SK-N-SH (cell line): ENCODE measurements around the gene CEP55. TPM values are rescaled to one million over a fixed set of nuclear protein-coding genes. Genes with fewer than 3 reads are reported as not detected.

ENCODE experiments used
- CTCF ChIA-PET: fragments of 300-600, 350-600 bp; formaldehyde crosslinking; extraction: SDS; loops from one replicate; lab custom pipeline; 2021; lab: Yijun Ruan, JAX
- POLR2A ChIA-PET: fragments of 350-600 bp; sonication (Branson Sonifier 250); formaldehyde crosslinking; extraction: SDS; loops from one replicate; lab custom pipeline; 2020; ENCODE audit warnings: antibody characterized with exemption, inconsistent platforms; lab: Yijun Ruan, JAX
- DNase-seq: peaks from one replicate; pipeline ENCODE4 v3.0.0; 2012
- H2AFZ ChIP-seq: fragments of 200-600 bp; sonication (generic); 2 replicates; pipeline ENCODE4 v1.8.1; 2016; ENCODE audit warnings: antibody characterized with exemption, mild to moderate bottlenecking, low read depth
- H3F3A ChIP-seq: fragments of 200-600 bp; sonication (generic); replicated peaks from 2 replicates; pipeline ENCODE3; 2016; ENCODE audit warnings: antibody characterized with exemption, mild to moderate bottlenecking; ENCODE audit not compliant: insufficient read depth
- H3K27ac ChIP-seq, 2 experiments: fragments of 200-500 bp in 1 of 2; fragments of 200-600 bp in 1 of 2; sonication (Bioruptor generic) in 1 of 2; sonication (generic), shearing (Covaris generic) in 1 of 2; 2 replicates each; pipeline versions ENCODE4 v1.5.1 to v1.6.1; 2014 to 2016; ENCODE audit warnings: low read depth in 2 of 2, inconsistent platforms in 1 of 2, low read length in 1 of 2, mild to moderate bottlenecking in 1 of 2, mixed read lengths in 1 of 2
- H3K27me3 ChIP-seq: fragments of 200-600 bp; sonication (generic), shearing (Covaris generic); 2 replicates; pipeline ENCODE4 v1.6.1; 2016; ENCODE audit warnings: mixed run types; ENCODE audit not compliant: insufficient read depth
- H3K36me3 ChIP-seq, 2 experiments: fragments of 200-500 bp in 1 of 2; fragments of 200-600 bp in 1 of 2; sonication (Bioruptor generic) in 1 of 2; sonication (generic) in 1 of 2; replicated peaks in 1 of 2; 2 replicates each; pipeline versions ENCODE3 to v1.5.1; 2014 to 2016; ENCODE audit warnings: low read length in 1 of 2, mild to moderate bottlenecking in 1 of 2; ENCODE audit not compliant: insufficient read depth in 2 of 2, control insufficient read depth in 1 of 2
- H3K4me1 ChIP-seq, 2 experiments: fragments of 200-500 bp in 1 of 2; fragments of 200-600 bp in 1 of 2; sonication (Bioruptor generic) in 1 of 2; sonication (generic), shearing (Covaris generic) in 1 of 2; 2 replicates each; pipeline versions ENCODE4 v1.5.1 to v1.6.1; 2014 to 2016; ENCODE audit warnings: low read depth in 1 of 2, low read length in 1 of 2, mixed run types in 1 of 2; ENCODE audit not compliant: insufficient read depth in 2 of 2, control insufficient read depth in 1 of 2
- H3K4me2 ChIP-seq: fragments of 200-600 bp; sonication (generic), shearing (Covaris generic); 2 replicates; pipeline ENCODE4 v1.6.1; 2017; ENCODE audit warnings: mixed run types
- H3K4me3 ChIP-seq, 2 experiments: fragments of 200-500 bp in 1 of 2; fragments of 200-600 bp in 1 of 2; sonication (Bioruptor generic) in 1 of 2; sonication (generic), shearing (Covaris generic) in 1 of 2; 2 replicates each; pipeline versions ENCODE4 v1.5.1 to v1.8.1; 2014 to 2016; ENCODE audit warnings: low read depth in 2 of 2, inconsistent platforms in 1 of 2, low read length in 1 of 2, mild to moderate bottlenecking in 1 of 2, mixed read lengths in 1 of 2, moderate library complexity in 1 of 2
- H3K79me2 ChIP-seq: fragments of 200-600 bp; sonication (generic); 2 replicates; pipeline ENCODE4 v1.8.1; 2017; ENCODE audit warnings: mild to moderate bottlenecking; ENCODE audit not compliant: insufficient read depth
- H3K9ac ChIP-seq: fragments of 200-600 bp; sonication (generic); 2 replicates; pipeline ENCODE4 v1.6.1; 2017; ENCODE audit warnings: mixed run types
- H3K9me2 ChIP-seq: fragments of 200-600 bp; sonication (generic); 2 replicates; pipeline ENCODE4 v1.6.1; 2017; ENCODE audit warnings: mixed run types
- H3K9me3 ChIP-seq: fragments of 200-600 bp; sonication (generic); 2 replicates; pipeline ENCODE4 v1.6.1; 2017; ENCODE audit warnings: mixed run types, mild to moderate bottlenecking, moderate library complexity
- H4K20me1 ChIP-seq: fragments of 200-600 bp; sonication (generic); 2 replicates; pipeline ENCODE4 v1.6.1; 2017; ENCODE audit warnings: mild to moderate bottlenecking, mixed run types; ENCODE audit not compliant: insufficient read depth
- ELF1 ChIP-seq: IDR thresholded peaks from 2 replicates; pipeline ENCODE4 v1.4.0; 2012
- FOSL2 ChIP-seq: IDR thresholded peaks from 2 replicates; pipeline ENCODE4 v1.4.0; 2012; ENCODE audit warnings: low read depth, mild to moderate bottlenecking, moderate library complexity, borderline replicate concordance
- GATA2 ChIP-seq: sonication (generic); formaldehyde crosslinking; IDR thresholded peaks from 2 replicates; pipeline ENCODE4 v1.5.0; 2020; ENCODE audit warnings: mild to moderate bottlenecking, missing genetic modification reagents
- MEF2A ChIP-seq: IDR thresholded peaks from 2 replicates; pipeline ENCODE4 v1.4.0; 2012; ENCODE audit warnings: low read depth, borderline replicate concordance
- MXI1 ChIP-seq: IDR thresholded peaks from 2 replicates; pipeline ENCODE4 v1.6.1; 2012; ENCODE audit warnings: mild to moderate bottlenecking, low read depth, low read length, improper control_type of control experiment
- NFIC ChIP-seq: IDR thresholded peaks from 2 replicates; pipeline ENCODE4 v1.4.0; 2012; ENCODE audit warnings: borderline replicate concordance
- NRF1 ChIP-seq: IDR thresholded peaks from 2 replicates; pipeline ENCODE4 v1.6.1; 2012; ENCODE audit warnings: low read depth, mild to moderate bottlenecking, low read length
- RAD21 ChIP-seq: IDR thresholded peaks from 2 replicates; pipeline ENCODE4 v1.6.1; 2012; ENCODE audit warnings: mild to moderate bottlenecking, low read length
- RCOR1 ChIP-seq: fragments of 150-350 bp; IDR thresholded peaks from 2 replicates; pipeline ENCODE4 v1.6.1; 2017; ENCODE audit warnings: antibody characterized with exemption, low read length
- RFX5 ChIP-seq: IDR thresholded peaks from 2 replicates; pipeline ENCODE4 v1.6.1; 2012; ENCODE audit warnings: mild to moderate bottlenecking, improper control_type of control experiment, low read length
- SMC3 ChIP-seq: IDR thresholded peaks from 2 replicates; pipeline ENCODE4 v1.6.1; 2012; ENCODE audit warnings: low read depth, low read length, improper control_type of control experiment
- TCF12 ChIP-seq: IDR thresholded peaks from 2 replicates; pipeline ENCODE4 v1.4.0; 2012
- polyA plus RNA-seq, 3 experiments: library from polyadenylated mRNA; depleted of rRNA; stranded (reverse); fragments of >200 nt; gene quantifications; 2 replicates each; pipeline ENCODE4 v1.2.3, GENCODE V29; 2012
- TF ChIP-seq, protein P1 (sequence below): IDR thresholded peaks from 2 replicates; pipeline ENCODE4 v1.4.0; 2012; ENCODE audit warnings: low read depth
- TF ChIP-seq, protein P2 (sequence below): IDR thresholded peaks from 2 replicates; pipeline ENCODE4 v1.4.0; 2012; ENCODE audit warnings: low read depth, borderline replicate concordance
- TF ChIP-seq, protein P3 (sequence below): IDR thresholded peaks from 2 replicates; pipeline ENCODE4 v1.6.1; 2012; ENCODE audit warnings: mild to moderate bottlenecking, low read depth, low read length, moderate library complexity
- TF ChIP-seq, protein P4 (sequence below): fragments of 200-600 bp; sonication (generic); IDR thresholded peaks from 2 replicates; pipeline ENCODE4 v1.6.1; 2017; ENCODE audit warnings: antibody characterized with exemption, mild to moderate bottlenecking, moderate library complexity
- TF ChIP-seq, protein P5 (sequence below): IDR thresholded peaks from 2 replicates; pipeline ENCODE4; 2012

Gene CEP55
- polyA plus RNA-seq, 1 of the 3 experiments (the other 2 are of a cell fraction), result 9.8 TPM

DNA sequence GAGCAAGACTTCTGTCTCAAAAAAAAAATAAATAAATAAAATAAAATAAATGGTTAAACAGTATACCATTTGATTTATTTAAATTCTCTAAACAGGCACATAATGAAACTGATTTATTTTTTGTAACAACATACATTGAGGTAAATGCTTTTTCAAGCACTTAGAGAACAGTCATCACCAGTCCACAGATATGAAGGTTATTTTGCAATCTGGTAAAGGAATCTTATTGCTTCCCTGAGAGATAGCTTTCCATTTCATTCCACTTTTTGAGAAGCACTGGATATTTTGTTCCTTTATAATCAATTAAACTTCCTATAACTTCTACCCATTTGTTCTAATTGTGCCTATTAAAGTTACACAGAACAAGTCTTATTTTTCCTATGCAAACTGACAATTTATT is 5.2 kb downstream of the CEP55 start:
- Histone ChIP-seq H3K27ac (no peak overlapping the region), H3K4me1 (peaks cover 0 to 4% of the 10 kb centered on the region in 2 experiments; a peak in 3 of 4 replicates), H3K79me2 (peaks cover 76% of the 10 kb centered on the region), H3K4me3 (no peak overlapping the region), H3K9me3 (no peaks in the 10 kb centered on the region), H3F3A (no peaks in the 10 kb centered on the region), H3K27me3 (no peaks in the 10 kb centered on the region), H3K9me2 (no peaks in the 10 kb centered on the region), H2AFZ (no peak overlapping the region; the same call in 1 of the 2 replicates), H3K36me3 (peaks cover 8% of the 10 kb centered on the region in 2 experiments), H4K20me1 (no peaks in the 10 kb centered on the region), H3K4me2 (no peak overlapping the region), H3K9ac (no peak overlapping the region)
- CTCF ChIA-PET, result interaction anchor here (0.8 to 2.2 kb wide), 4 partner anchors 10 to 40 kb away, joined by 3 to 16 read pairs (median 5); partner anchors contain the start of gene MYOF
- TF ChIP-seq ELF1 (no peak), MXI1 (no peak), SMC3 (no peak), NRF1 (no peak), FOSL2 (no peak), NFIC (no peak), RFX5 (no peak), TCF12 (no peak), MEF2A (no peak), GATA2 (CRISPR knock-in tag) (no peak), RAD21 (no peak), RCOR1 (no peak)
- TF ChIP-seq, protein P1, sequence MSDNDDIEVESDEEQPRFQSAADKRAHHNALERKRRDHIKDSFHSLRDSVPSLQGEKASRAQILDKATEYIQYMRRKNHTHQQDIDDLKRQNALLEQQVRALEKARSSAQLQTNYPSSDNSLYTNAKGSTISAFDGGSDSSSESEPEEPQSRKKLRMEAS, result no peak
- TF ChIP-seq, protein P2, sequence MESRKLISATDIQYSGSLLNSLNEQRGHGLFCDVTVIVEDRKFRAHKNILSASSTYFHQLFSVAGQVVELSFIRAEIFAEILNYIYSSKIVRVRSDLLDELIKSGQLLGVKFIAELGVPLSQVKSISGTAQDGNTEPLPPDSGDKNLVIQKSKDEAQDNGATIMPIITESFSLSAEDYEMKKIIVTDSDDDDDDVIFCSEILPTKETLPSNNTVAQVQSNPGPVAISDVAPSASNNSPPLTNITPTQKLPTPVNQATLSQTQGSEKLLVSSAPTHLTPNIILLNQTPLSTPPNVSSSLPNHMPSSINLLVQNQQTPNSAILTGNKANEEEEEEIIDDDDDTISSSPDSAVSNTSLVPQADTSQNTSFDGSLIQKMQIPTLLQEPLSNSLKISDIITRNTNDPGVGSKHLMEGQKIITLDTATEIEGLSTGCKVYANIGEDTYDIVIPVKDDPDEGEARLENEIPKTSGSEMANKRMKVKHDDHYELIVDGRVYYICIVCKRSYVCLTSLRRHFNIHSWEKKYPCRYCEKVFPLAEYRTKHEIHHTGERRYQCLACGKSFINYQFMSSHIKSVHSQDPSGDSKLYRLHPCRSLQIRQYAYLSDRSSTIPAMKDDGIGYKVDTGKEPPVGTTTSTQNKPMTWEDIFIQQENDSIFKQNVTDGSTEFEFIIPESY, result no peak
- TF ChIP-seq, protein P3, sequence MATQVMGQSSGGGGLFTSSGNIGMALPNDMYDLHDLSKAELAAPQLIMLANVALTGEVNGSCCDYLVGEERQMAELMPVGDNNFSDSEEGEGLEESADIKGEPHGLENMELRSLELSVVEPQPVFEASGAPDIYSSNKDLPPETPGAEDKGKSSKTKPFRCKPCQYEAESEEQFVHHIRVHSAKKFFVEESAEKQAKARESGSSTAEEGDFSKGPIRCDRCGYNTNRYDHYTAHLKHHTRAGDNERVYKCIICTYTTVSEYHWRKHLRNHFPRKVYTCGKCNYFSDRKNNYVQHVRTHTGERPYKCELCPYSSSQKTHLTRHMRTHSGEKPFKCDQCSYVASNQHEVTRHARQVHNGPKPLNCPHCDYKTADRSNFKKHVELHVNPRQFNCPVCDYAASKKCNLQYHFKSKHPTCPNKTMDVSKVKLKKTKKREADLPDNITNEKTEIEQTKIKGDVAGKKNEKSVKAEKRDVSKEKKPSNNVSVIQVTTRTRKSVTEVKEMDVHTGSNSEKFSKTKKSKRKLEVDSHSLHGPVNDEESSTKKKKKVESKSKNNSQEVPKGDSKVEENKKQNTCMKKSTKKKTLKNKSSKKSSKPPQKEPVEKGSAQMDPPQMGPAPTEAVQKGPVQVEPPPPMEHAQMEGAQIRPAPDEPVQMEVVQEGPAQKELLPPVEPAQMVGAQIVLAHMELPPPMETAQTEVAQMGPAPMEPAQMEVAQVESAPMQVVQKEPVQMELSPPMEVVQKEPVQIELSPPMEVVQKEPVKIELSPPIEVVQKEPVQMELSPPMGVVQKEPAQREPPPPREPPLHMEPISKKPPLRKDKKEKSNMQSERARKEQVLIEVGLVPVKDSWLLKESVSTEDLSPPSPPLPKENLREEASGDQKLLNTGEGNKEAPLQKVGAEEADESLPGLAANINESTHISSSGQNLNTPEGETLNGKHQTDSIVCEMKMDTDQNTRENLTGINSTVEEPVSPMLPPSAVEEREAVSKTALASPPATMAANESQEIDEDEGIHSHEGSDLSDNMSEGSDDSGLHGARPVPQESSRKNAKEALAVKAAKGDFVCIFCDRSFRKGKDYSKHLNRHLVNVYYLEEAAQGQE, result no peak
- TF ChIP-seq, protein P4, sequence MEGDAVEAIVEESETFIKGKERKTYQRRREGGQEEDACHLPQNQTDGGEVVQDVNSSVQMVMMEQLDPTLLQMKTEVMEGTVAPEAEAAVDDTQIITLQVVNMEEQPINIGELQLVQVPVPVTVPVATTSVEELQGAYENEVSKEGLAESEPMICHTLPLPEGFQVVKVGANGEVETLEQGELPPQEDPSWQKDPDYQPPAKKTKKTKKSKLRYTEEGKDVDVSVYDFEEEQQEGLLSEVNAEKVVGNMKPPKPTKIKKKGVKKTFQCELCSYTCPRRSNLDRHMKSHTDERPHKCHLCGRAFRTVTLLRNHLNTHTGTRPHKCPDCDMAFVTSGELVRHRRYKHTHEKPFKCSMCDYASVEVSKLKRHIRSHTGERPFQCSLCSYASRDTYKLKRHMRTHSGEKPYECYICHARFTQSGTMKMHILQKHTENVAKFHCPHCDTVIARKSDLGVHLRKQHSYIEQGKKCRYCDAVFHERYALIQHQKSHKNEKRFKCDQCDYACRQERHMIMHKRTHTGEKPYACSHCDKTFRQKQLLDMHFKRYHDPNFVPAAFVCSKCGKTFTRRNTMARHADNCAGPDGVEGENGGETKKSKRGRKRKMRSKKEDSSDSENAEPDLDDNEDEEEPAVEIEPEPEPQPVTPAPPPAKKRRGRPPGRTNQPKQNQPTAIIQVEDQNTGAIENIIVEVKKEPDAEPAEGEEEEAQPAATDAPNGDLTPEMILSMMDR, result no peak
- TF ChIP-seq, protein P5, sequence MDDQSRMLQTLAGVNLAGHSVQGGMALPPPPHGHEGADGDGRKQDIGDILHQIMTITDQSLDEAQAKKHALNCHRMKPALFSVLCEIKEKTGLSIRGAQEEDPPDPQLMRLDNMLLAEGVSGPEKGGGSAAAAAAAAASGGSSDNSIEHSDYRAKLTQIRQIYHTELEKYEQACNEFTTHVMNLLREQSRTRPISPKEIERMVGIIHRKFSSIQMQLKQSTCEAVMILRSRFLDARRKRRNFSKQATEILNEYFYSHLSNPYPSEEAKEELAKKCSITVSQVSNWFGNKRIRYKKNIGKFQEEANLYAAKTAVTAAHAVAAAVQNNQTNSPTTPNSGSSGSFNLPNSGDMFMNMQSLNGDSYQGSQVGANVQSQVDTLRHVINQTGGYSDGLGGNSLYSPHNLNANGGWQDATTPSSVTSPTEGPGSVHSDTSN, result no peak
- no peak for DNase-seq
- POLR2A ChIA-PET, result no interaction called here
